22Rv1 (cell line): ENCODE measurements around the gene PLXNA2.

ENCODE experiments used
- H3K27ac ChIP-seq: fragments of 450-650 bp; 2 replicates; pipeline ENCODE4 v1.5.1; 2017
- CTCF ChIP-seq: fragments of 450-650 bp; IDR thresholded peaks from 2 replicates; pipeline ENCODE4 v1.5.1; 2017; ENCODE audit warnings: mild to moderate bottlenecking
- ZFX ChIP-seq: fragments of 450-650 bp; IDR thresholded peaks from 2 replicates; pipeline ENCODE4 v1.6.1; 2017; ENCODE audit warnings: antibody characterized with exemption, borderline replicate concordance

Gene PLXNA2

GRCh38 chr1:208136459-208137182 lies 107.6 kb downstream of the PLXNA2 start:
- TF ChIP-seq ZFX, result no peak
- no peak for TF ChIP-seq CTCF

GRCh38 chr1:208135354-208135753 lies 108.8 kb downstream of the PLXNA2 start:
- no peak for TF ChIP-seq CTCF
- TF ChIP-seq ZFX, result no peak

More at GRCh38 chr1:208136459-208137182, 107.6 kb downstream of the PLXNA2 start:
- no peak overlapping the region for H3K27ac ChIP-seq

GRCh38 chr1:208134491-208134890 lies 109.7 kb downstream of the PLXNA2 start:
- TF ChIP-seq ZFX, result no peak
- TF ChIP-seq CTCF, result no peak
- no peak overlapping the region for H3K27ac ChIP-seq

More at GRCh38 chr1:208135354-208135753, 108.8 kb downstream of the PLXNA2 start:
- H3K27ac ChIP-seq, result no peak overlapping the region

- H3K27ac ChIP-seq, result no peak overlapping the region
- no peak for TF ChIP-seq CTCF
- TF ChIP-seq ZFX, result no peak
Measured at GRCh38 chr1:208133355-208133754, 110.8 kb downstream of the PLXNA2 start.

GRCh38 chr1:208132287-208132882 lies 111.8 kb downstream of the PLXNA2 start:
- TF ChIP-seq ZFX (no peak), CTCF (peak; percentile 99)
- H3K27ac ChIP-seq, result peak overlapping the region; percentile 33

GRCh38 chr1:208131621-208132286 lies 112.4 kb downstream of the PLXNA2 start:
- TF ChIP-seq CTCF (no peak), ZFX (no peak)
- H3K27ac ChIP-seq, result peak overlapping the region; percentile 33; the same call in 1 of the 2 replicates

GRCh38 chr1:208129487-208129886 lies 114.7 kb downstream of the PLXNA2 start:
- TF ChIP-seq CTCF (no peak), ZFX (no peak)
- no peak overlapping the region for H3K27ac ChIP-seq
